Brain pericyte (primary cell): ENCODE results near the gene STK32A.

Experiments used
- DNase-seq: peaks from one replicate; pipeline ENCODE4 v3.0.0-alpha.2; 2012; ENCODE audit warnings: low read depth, low spot score

STK32A gene

GRCh38 chr5:147259837-147260236 is 25.0 kb downstream of the STK32A start:
- no peak for DNase-seq

- no peak for DNase-seq
These were observed 32.4 kb downstream of the STK32A start for GRCh38 chr5:147267082-147267832.

- DNase-seq: no peak
These were observed 41.7 kb downstream of the STK32A start for GRCh38 chr5:147276497-147276896.

GRCh38 chr5:147286296-147286695 is 51.5 kb downstream of the STK32A start:
- DNase-seq: no peak

GRCh38 chr5:147287110-147287509 is 52.3 kb downstream of the STK32A start:
- no peak for DNase-seq

- no peak for DNase-seq
These were observed 55.4 kb downstream of the STK32A start for GRCh38 chr5:147290261-147290660.

GRCh38 chr5:147303251-147303650 is 68.4 kb downstream of the STK32A start:
- DNase-seq: no peak

- DNase-seq: no peak
These were observed 69.2 kb downstream of the STK32A start for GRCh38 chr5:147303976-147304375.

- no peak for DNase-seq
These were observed 70.3 kb downstream of the STK32A start for GRCh38 chr5:147305147-147305546.

- DNase-seq: no peak
These were observed 71.5 kb downstream of the STK32A start for GRCh38 chr5:147306351-147306750.

- no peak for DNase-seq
These were observed 72.3 kb downstream of the STK32A start for GRCh38 chr5:147307170-147307569.

- no peak for DNase-seq
These were observed 74.8 kb downstream of the STK32A start for GRCh38 chr5:147309621-147310020.

- DNase-seq: no peak
These were observed 75.4 kb downstream of the STK32A start for GRCh38 chr5:147310059-147310704.

GRCh38 chr5:147317978-147318684 is 83.3 kb downstream of the STK32A start:
- no peak for DNase-seq

- DNase-seq: no peak
These were observed 86.7 kb downstream of the STK32A start for GRCh38 chr5:147321569-147321968.

- no peak for DNase-seq
These were observed 92.6 kb downstream of the STK32A start for GRCh38 chr5:147327421-147327820.

- no peak for DNase-seq
These were observed 93.1 kb downstream of the STK32A start for GRCh38 chr5:147327905-147328304.

- DNase-seq: no peak
These were observed 97.8 kb downstream of the STK32A start for GRCh38 chr5:147332658-147333057.

GRCh38 chr5:147336876-147337275 is 102.0 kb downstream of the STK32A start:
- DNase-seq: no peak

GRCh38 chr5:147339313-147339712 is 104.5 kb downstream of the STK32A start:
- DNase-seq: no peak

GRCh38 chr5:147340941-147341340 is 106.1 kb downstream of the STK32A start:
- no peak for DNase-seq

GRCh38 chr5:147341345-147341744 is 106.5 kb downstream of the STK32A start:
- no peak for DNase-seq

- DNase-seq: no peak
These were observed 110.0 kb downstream of the STK32A start for GRCh38 chr5:147344861-147345260.
